Upper lobe of left lung (tissue), 6 donors: ENCODE measurements around the gene ACAD9. TPM values are rescaled to one million over a fixed set of nuclear protein-coding genes. Genes with fewer than 3 reads are reported as not detected.
A peak's percentile ranks its signal among the peaks of the same experiment; 100 is the strongest.
"Not testable (repeated sequence)": the region's sequence is repeated elsewhere in the genome, so short reads cannot be mapped to it uniquely, and the experiment has no call there.

Experiments used
- ATAC-seq, 2 donors: fragments of 200-7000 bp; cut with Tn5 transposase; one replicate each; pipeline ENCODE4 v1.9.1; 2022; ENCODE audit warnings: mild to moderate bottlenecking in 2 of 2, moderate library complexity in 2 of 2; ENCODE audit not compliant: low FRiP score in 2 of 2
- DNase-seq, 2 donors: peaks; one replicate each; pipeline ENCODE4 v3.0.0-alpha.2; 2019 to 2020
- H3K27ac ChIP-seq, 4 donors: fragments of 200-600 bp; sonication (generic); one replicate each; pipeline ENCODE4 v1.5.1; 2016 to 2019
- H3K27me3 ChIP-seq, 4 donors: fragments of 200-600 bp; sonication (generic); one replicate each; pipeline ENCODE4 v1.5.1; 2017 to 2019
- H3K36me3 ChIP-seq, 4 donors: fragments of 200-600 bp; sonication (generic); one replicate each; pipeline ENCODE4 v1.5.1; 2016 to 2019
- H3K4me1 ChIP-seq, 4 donors: fragments of 200-600 bp; sonication (generic); one replicate each; pipeline ENCODE4 v1.5.1; 2018 to 2019
- H3K4me3 ChIP-seq, 4 donors: fragments of 200-600 bp; sonication (generic); one replicate each; pipeline ENCODE4 v1.5.1; 2017 to 2019; ENCODE audit warnings: mild to moderate bottlenecking in 2 of 4, moderate library complexity in 1 of 4
- H3K9me3 ChIP-seq, 4 donors: fragments of 200-600 bp; sonication (generic); one replicate each; pipeline ENCODE4 v1.5.1; 2018 to 2019
- CTCF ChIP-seq, 6 experiments: fragments of 450-650 bp in 4 of 6; fragments of 200-600 bp in 2 of 6; sonication (generic) in 2 of 6; IDR thresholded peaks; one replicate each; pipeline ENCODE4 v1.5.1; 2016 to 2019; ENCODE audit warnings: antibody characterized with exemption in 6 of 6
- EP300 ChIP-seq, 4 donors: sonication (generic); formaldehyde crosslinking; IDR thresholded peaks; one replicate each; pipeline ENCODE4 v1.5.1; 2017; ENCODE audit warnings: antibody characterized with exemption in 4 of 4, control low read depth in 2 of 4
- POLR2A ChIP-seq, 4 donors: fragments of 450-650 bp; IDR thresholded peaks; one replicate each; pipeline ENCODE4 v1.5.1; 2016 to 2017; ENCODE audit warnings: antibody characterized with exemption in 4 of 4, mild to moderate bottlenecking in 2 of 4
- POLR2AphosphoS5 ChIP-seq, 2 donors: sonication (generic); formaldehyde crosslinking; IDR thresholded peaks; one replicate each; pipeline ENCODE4 v1.5.1; 2017; ENCODE audit warnings: antibody characterized with exemption in 2 of 2
- WGBS, 2 donors: methylation state at CpG; one replicate each; pipeline ENCODE4 v1.1.5; 2017 to 2018; 5-methylcytosine and 5-hydroxymethylcytosine counted together
- total RNA-seq, 6 donors: library from RNA; depleted of rRNA in 4 of 6; stranded (reverse); fragments of >200 nt in 4 of 6; gene quantifications; one replicate each; pipeline versions ENCODE4 v1.1.0 to v1.2.1, GENCODE V29; 2016 to 2021
- donor health status: DM: no; HTN: no; CAD: no; lungs with moderate emphysema.
- donor health status: DM: no; HTN: yes; CAD: no; lungs with severe emphysema.

The ACAD9 gene
- total RNA-seq, 6 donors from 2014 or later = 32.5 to 80.7 (median 44.0) TPM

DNA sequence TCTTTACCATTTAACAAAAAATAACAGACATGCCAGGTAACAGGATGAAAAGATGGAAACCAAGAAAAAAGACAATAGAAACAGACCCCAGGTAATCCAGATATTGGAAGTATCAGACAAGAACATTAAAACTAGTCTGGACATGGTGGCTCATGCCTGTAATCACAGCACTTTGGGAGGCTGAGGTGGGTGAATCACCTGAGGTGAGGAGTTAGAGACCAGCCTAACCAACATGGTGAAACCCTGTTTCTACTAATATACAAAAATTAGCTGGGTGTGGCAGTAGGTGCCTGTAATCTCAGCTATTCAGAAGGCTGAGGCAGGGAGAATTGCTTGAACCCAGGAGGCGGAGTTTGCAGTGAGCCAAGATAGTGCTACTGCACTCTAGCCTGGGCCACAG is 40.6 kb downstream of the ACAD9 start:
- Histone ChIP-seq H3K4me3 (no peak overlapping the region), H3K27ac (no peak overlapping the region), H3K36me3 (peaks cover 3 to 21% (median 6%) of the 10 kb centered on the region in 4 donors), H3K27me3 (no peaks in the 10 kb centered on the region), H3K4me1 (no peaks in the 10 kb centered on the region), H3K9me3 (peaks cover 0 to 13% (median 6%) of the 10 kb centered on the region in 4 donors)
- TF ChIP-seq POLR2AphosphoS5 (IDR thresholded peaks at IDR 0.05) (no peak), CTCF (IDR thresholded peaks at IDR 0.05) (no peak), POLR2A (IDR thresholded peaks at IDR 0.05) (no peak), EP300 (IDR thresholded peaks at IDR 0.05) (no peak)
- ATAC-seq (no peak), DNase-seq (no peak)
- WGBS, 2 donors = 89 to 100% methylated on average over 1 of the region's 1 CpG

DNA sequence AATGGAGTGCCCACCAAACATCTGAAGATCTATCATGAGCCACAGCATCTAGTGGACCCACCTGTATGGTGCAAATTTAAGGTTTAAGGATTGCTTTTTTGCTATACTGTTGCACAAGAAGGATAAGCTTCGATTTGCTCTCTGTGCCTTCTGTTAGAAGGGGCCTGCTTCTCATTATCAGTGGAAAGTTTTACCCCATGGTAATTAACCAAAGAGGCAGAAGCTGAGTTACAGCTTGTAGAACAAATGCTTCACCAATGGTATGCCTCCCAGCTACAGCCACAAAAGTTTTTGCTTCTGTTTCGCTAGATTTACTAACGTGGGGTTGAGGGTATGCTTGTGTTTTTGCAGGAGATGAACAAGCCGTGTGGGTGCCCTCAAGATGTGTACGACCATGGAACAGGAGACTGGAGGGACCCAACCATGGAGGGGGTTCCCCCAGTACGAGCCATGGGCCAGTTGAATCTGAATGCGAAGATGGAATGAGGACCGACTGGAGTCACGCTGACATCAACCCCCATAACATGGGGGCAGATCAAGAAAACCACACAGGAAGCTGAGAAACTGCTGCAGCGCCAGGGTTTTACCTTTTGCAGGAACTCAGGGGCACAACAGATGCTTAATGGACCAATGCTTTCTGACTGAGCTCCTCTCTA is 43.5 kb downstream of the ACAD9 start:
- WGBS, 2 donors = 72 to 73% methylated on average over 10 of the region's 10 CpGs
- no peaks in the 10 kb centered on the region for H3K4me1 ChIP-seq
- H3K4me3 ChIP-seq = peak overlapping the region in 1 of 4 donors; percentile 0
- ATAC-seq (no peak), DNase-seq (no peak)
- H3K36me3 ChIP-seq = no peaks in the 10 kb centered on the region
- no peak overlapping the region for H3K27ac ChIP-seq
- TF ChIP-seq POLR2AphosphoS5 (IDR thresholded peaks at IDR 0.05) (no peak), CTCF (IDR thresholded peaks at IDR 0.05) (no peak), EP300 (IDR thresholded peaks at IDR 0.05) (no peak), POLR2A (IDR thresholded peaks at IDR 0.05) (no peak)
- peaks cover 0 to 13% (median 8%) of the 10 kb centered on the region in 4 donors for H3K9me3 ChIP-seq
- no peaks in the 10 kb centered on the region for H3K27me3 ChIP-seq

DNA sequence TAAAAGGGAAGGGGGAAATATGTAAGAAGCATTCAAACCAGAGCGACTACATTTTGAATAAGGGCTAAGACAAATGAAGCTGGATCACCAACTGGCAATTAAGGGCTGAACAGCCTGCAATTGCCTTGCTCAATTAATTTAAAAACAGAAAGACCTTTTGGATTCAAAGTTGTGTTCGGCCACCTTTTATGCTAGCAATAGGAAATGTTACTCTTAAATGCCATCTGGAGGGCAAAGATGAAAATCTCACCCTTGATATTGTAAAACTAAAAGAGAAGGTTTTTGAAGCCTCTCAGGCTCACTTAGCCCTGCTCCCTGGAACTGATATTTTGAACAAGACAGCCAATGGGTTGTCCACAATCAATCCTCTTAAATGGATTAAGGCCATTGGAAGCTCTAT is 44.2 kb downstream of the ACAD9 start:
- H3K27me3 ChIP-seq = no peaks in the 10 kb centered on the region
- WGBS, 2 donors = 63 to 72% methylated on average over 2 of the region's 2 CpGs
- ATAC-seq (no peak), DNase-seq (no peak)
- H3K9me3 ChIP-seq = peaks cover 0 to 13% (median 8%) of the 10 kb centered on the region in 4 donors
- TF ChIP-seq CTCF (IDR thresholded peaks at IDR 0.05) (no peak), EP300 (IDR thresholded peaks at IDR 0.05) (no peak), POLR2A (IDR thresholded peaks at IDR 0.05) (no peak), POLR2AphosphoS5 (IDR thresholded peaks at IDR 0.05) (no peak)
- H3K4me3 ChIP-seq = peak overlapping the region in 1 of 4 donors; percentile 0
- no peaks in the 10 kb centered on the region for H3K4me1 ChIP-seq
- no peak overlapping the region for H3K27ac ChIP-seq
- no peaks in the 10 kb centered on the region for H3K36me3 ChIP-seq

- H3K27ac ChIP-seq, H3K4me3 ChIP-seq, H3K4me1 ChIP-seq, DNase-seq, H3K27me3 ChIP-seq, ATAC-seq, H3K36me3 ChIP-seq: not testable (repeated sequence)
- H3K9me3 ChIP-seq = peaks cover 0 to 13% (median 8%) of the 10 kb centered on the region in 4 donors
- 83 to 96% methylated on average over 6 of the region's 6 CpGs for WGBS, 2 donors
These were observed 44.6 kb downstream of the ACAD9 start for GRCh38 chr3:128923986-128924385.

GRCh38 chr3:128929364-128929763 is 49.9 kb downstream of the ACAD9 start:
- 90 to 95% methylated on average over 3 of the region's 3 CpGs for WGBS, 2 donors
- no peak overlapping the region for H3K4me3 ChIP-seq
- no peak overlapping the region for H3K27ac ChIP-seq
- TF ChIP-seq EP300 (IDR thresholded peaks at IDR 0.05) (no peak), POLR2A (IDR thresholded peaks at IDR 0.05) (no peak), POLR2AphosphoS5 (IDR thresholded peaks at IDR 0.05) (no peak), CTCF (IDR thresholded peaks at IDR 0.05) (no peak)
- no peaks in the 10 kb centered on the region for H3K4me1 ChIP-seq
- H3K36me3 ChIP-seq = no peaks in the 10 kb centered on the region
- peaks cover 0 to 9% (median 3%) of the 10 kb centered on the region in 4 donors for H3K9me3 ChIP-seq
- ATAC-seq (no peak), DNase-seq (no peak)
- no peaks in the 10 kb centered on the region for H3K27me3 ChIP-seq
